AG10803 (cell line): ENCODE results near the gene ALLC.

Source experiments
- DNase-seq: peaks from one replicate; pipeline ENCODE4 v3.0.0; 2010; ENCODE audit warnings: low read depth
- H3K4me3 ChIP-seq: 2 replicates; pipeline ENCODE4 v1.5.1; 2011; ENCODE audit warnings: mild to moderate bottlenecking, low read length, control low read depth
- CTCF ChIP-seq: conservative IDR thresholded peaks from 2 replicates; pipeline ENCODE4 v1.5.1; 2011; ENCODE audit warnings: mild to moderate bottlenecking, low read length, control low read depth, inconsistent platforms

Gene ALLC

GRCh38 chr2:3738454-3738853, 80.5 kb downstream of the ALLC start:
- no peak overlapping the region for H3K4me3 ChIP-seq
- no peak for DNase-seq
- peak; percentile 30 for TF ChIP-seq CTCF

GRCh38 chr2:3739313-3739712, 81.3 kb downstream of the ALLC start:
- H3K4me3 ChIP-seq: no peak overlapping the region
- no peak for TF ChIP-seq CTCF
- no peak for DNase-seq

GRCh38 chr2:3741396-3741795, 83.4 kb downstream of the ALLC start:
- TF ChIP-seq CTCF: no peak
- no peak overlapping the region for H3K4me3 ChIP-seq
- DNase-seq: no peak

GRCh38 chr2:3741867-3742602, 84.0 kb downstream of the ALLC start:
- no peak overlapping the region for H3K4me3 ChIP-seq
- no peak for DNase-seq
- TF ChIP-seq CTCF: no peak

- TF ChIP-seq CTCF: no peak
- H3K4me3 ChIP-seq: no peak overlapping the region
- DNase-seq: no peak
Observed at GRCh38 chr2:3742743-3743508, 84.9 kb downstream of the ALLC start.

- H3K4me3 ChIP-seq: no peak overlapping the region
- TF ChIP-seq CTCF: no peak
- no peak for DNase-seq
Observed at GRCh38 chr2:3743951-3744555, 86.1 kb downstream of the ALLC start.
